ENCODE results near the gene SRRM3.
"Not testable (repeated sequence)": the region's sequence is repeated elsewhere in the genome, so short reads cannot be mapped to it uniquely, and the experiment has no call there.

The SRRM3 gene

DNA sequence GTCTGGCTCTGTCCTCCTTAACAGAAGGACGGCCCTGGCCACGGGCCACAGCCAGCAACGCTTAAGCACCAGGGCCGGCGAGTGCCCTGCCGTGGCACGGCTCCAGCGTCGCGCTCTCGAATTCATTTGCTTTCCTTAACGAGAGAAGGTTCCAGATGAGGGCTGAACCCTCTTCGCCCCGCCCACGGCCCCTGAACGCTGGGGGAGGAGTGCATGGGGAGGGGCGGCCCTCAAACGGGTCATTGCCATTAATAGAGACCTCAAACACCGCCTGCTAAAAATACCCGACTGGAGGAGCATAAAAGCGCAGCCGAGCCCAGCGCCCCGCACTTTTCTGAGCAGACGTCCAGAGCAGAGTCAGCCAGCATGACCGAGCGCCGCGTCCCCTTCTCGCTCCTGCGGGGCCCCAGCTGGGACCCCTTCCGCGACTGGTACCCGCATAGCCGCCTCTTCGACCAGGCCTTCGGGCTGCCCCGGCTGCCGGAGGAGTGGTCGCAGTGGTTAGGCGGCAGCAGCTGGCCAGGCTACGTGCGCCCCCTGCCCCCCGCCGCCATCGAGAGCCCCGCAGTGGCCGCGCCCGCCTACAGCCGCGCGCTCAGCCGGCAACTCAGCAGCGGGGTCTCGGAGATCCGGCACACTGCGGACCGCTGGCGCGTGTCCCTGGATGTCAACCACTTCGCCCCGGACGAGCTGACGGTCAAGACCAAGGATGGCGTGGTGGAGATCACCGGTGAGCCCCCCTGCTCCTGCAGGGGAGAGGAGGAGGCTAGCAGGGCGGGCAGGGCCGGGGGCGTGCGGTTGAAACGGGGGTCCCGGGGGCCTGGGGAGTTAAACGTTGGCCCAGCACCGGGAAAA, 100.9 kb downstream of the SRRM3 start, which contains the start of gene HSPB1:
HSPB1 (plus strand) TSS at position 327 of the 855 bp plus-strand sequence; CDS start at position 367, 40 bp downstream.
- DNase-seq (ENCODE audit: low read depth): no peak
- H3K4me3 ChIP-seq (ENCODE audit: low read depth, low read length): peak within 1 kb of the TSS; percentile 82
- no peak for TF ChIP-seq CTCF (IDR thresholded peaks at IDR 0.05; ENCODE audit: low read depth, low read length, missing control alignments)

GRCh38 chr7:76303202-76304147, 101.8 kb downstream of the SRRM3 start:
- H3K4me3 ChIP-seq (ENCODE audit: low read depth, low read length): peak overlapping the region; percentile 82
- DNase-seq (ENCODE audit: low read depth): no peak

GRCh38 chr7:76304888-76305375, 103.2 kb downstream of the SRRM3 start:
- TF ChIP-seq CTCF (IDR thresholded peaks at IDR 0.05; ENCODE audit: low read depth, low read length, missing control alignments): no peak
- no peak for DNase-seq (ENCODE audit: low read depth)
- no peak overlapping the region for H3K4me3 ChIP-seq (ENCODE audit: low read depth, low read length)

More at GRCh38 chr7:76303202-76304147, 101.8 kb downstream of the SRRM3 start:
- TF ChIP-seq CTCF (IDR thresholded peaks at IDR 0.05; ENCODE audit: low read depth, low read length, missing control alignments): no peak

DNA sequence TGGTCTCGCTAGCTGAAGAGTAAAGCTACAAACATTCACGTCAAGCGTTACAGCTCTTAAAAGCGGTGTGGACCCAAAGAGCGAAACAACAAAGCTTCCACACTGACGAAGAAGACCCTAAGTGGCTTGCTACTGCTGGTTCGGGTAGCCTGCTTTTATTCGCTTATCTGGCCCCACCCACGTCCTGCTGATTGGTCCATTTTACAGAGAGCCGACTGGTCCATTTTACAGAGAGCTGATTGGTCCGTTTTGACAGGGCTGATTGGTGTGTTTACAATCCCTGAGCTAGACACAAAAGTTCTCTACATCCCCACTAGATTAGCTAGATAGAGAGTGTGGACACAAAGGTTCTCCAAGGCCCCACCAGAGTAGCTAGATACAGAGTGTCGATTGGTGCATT, 107.2 kb downstream of the SRRM3 start:
- H3K4me3 ChIP-seq (ENCODE audit: low read depth, low read length); DNase-seq (ENCODE audit: low read depth): not testable (repeated sequence)

DNA sequence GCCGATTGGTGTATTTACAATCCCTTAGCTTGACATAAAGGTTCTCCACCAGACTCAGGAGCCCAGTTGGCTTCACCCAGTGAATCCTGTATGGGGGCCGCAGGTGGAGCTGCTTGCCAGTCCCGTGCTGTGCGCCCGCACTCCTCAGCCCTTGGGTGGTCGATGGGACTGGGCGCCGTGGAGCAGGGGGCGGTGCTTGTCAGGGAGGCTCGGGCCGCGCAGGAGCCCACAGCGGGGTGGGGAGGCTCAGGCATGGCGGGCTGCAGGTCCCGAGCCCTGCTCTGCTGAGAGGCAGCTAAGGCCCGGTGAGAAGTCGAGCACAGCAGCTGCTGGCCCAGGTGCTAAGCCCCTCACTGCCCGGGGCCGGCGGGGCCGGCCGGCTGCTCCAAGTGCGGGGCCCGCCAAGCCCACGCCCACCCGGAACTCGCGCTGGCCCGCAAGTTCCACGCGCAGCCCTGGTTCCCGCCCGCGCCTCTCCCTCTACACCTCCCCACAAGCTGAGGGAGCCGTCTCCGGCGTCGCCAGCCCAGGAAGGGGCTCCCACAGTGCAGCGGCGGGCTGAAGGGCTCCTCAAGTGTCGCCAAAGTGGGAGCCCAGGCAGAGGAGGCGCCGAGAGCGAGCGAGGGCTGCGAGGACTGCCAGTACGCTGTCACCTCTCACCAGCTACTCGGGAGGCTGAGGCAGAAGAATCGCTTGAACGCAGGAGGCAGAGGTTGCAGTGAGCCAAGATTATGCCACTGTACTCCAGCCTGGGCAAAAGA, 107.8 kb downstream of the SRRM3 start:
- not testable (repeated sequence) for DNase-seq (ENCODE audit: low read depth); H3K4me3 ChIP-seq (ENCODE audit: low read depth, low read length)

- no peak for DNase-seq (ENCODE audit: low read depth)
- TF ChIP-seq CTCF (IDR thresholded peaks at IDR 0.05; ENCODE audit: low read depth, low read length, missing control alignments): no peak
- H3K4me3 ChIP-seq (ENCODE audit: low read depth, low read length): no peak overlapping the region
Observed at GRCh38 chr7:76310102-76310957, 108.6 kb downstream of the SRRM3 start.

DNA sequence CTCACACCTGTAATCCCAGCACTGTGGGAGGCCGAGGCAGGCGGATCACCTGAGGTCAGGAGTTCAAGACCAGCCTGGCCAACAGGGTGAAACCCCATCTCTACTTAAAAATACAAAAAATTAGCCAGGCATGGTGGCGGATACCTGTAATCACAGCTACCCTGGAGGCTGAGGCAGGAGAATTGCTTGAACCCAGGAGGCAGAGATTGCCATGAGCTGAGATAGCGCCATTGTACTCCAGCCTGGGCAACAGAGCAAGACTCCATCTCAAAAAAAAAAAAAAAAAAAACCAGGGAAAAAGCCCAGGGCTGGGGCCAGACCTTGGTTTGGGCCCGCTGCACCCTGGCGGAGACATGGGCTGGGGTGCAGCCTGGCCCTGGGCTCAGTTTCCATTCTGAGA, 110.1 kb downstream of the SRRM3 start:
- DNase-seq (ENCODE audit: low read depth); H3K4me3 ChIP-seq (ENCODE audit: low read depth, low read length): not testable (repeated sequence)
